Gastroesophageal sphincter (tissue), 4 donors: Measurements from ENCODE around the gene CHSY1. TPM values are rescaled to one million over a fixed set of nuclear protein-coding genes. Genes with fewer than 3 reads are reported as not detected.

ENCODE experiments used
- ATAC-seq: fragments of 150-250 bp; one replicate; pipeline ENCODE4 v1.9.1; 2016; ENCODE audit warnings: mild to moderate bottlenecking, moderate library complexity
- H3K27ac ChIP-seq, 4 donors: fragments of 200-600 bp; sonication (generic) in 3 of 4; 1 replicate in 3 of 4; 2 replicates in 1 of 4; pipeline ENCODE4 v1.5.1; 2016 to 2019
- H3K27me3 ChIP-seq: fragments of 200-600 bp; sonication (generic); one replicate; pipeline ENCODE4 v1.5.1; 2019
- H3K36me3 ChIP-seq, 2 donors: fragments of 200-600 bp; sonication (generic); one replicate each; pipeline ENCODE4 v1.5.1; 2019; ENCODE audit warnings: control low read depth in 1 of 2
- H3K4me1 ChIP-seq, 3 donors: fragments of 200-600 bp; sonication (generic); 1 replicate in 2 of 3; 2 replicates in 1 of 3; pipeline ENCODE4 v1.5.1; 2016 to 2019; ENCODE audit warnings: control low read depth in 2 of 3
- H3K4me3 ChIP-seq, 2 donors: fragments of 200-600 bp; sonication (generic); one replicate each; pipeline ENCODE4 v1.5.1; 2019; ENCODE audit warnings: mild to moderate bottlenecking in 1 of 2, moderate library complexity in 1 of 2
- H3K9me3 ChIP-seq, 3 donors: fragments of 200-600 bp; sonication (generic); one replicate each; pipeline ENCODE4 v1.5.1; 2017 to 2019; ENCODE audit warnings: control low read depth in 2 of 3
- EP300 ChIP-seq: sonication (generic); formaldehyde crosslinking; IDR thresholded peaks from one replicate; pipeline ENCODE4 v1.6.1; 2017; ENCODE audit warnings: antibody characterized with exemption, mild to moderate bottlenecking
- POLR2A ChIP-seq, 2 donors: fragments of 450-650 bp; IDR thresholded peaks; one replicate each; pipeline ENCODE4 v1.6.1; 2017; ENCODE audit warnings: antibody characterized with exemption in 2 of 2, mild to moderate bottlenecking in 2 of 2, moderate library complexity in 1 of 2
- POLR2AphosphoS5 ChIP-seq: sonication (generic); formaldehyde crosslinking; IDR thresholded peaks from one replicate; pipeline ENCODE4 v1.6.1; 2017; ENCODE audit warnings: antibody characterized with exemption
- WGBS, 2 donors: methylation state at CpG; one replicate each; pipeline ENCODE4 v1.1.5; 2018; ENCODE audit warnings: low coverage in 1 of 2; 5-methylcytosine and 5-hydroxymethylcytosine counted together
- total RNA-seq, 4 donors: library from RNA; depleted of rRNA; stranded (reverse); fragments of >200 nt; gene quantifications; one replicate each; pipeline ENCODE4 v1.1.0, GENCODE V29; 2016
- TF ChIP-seq, protein P1 (sequence below), 4 experiments: fragments of 200-600 bp in 2 of 4; fragments of 450-650 bp in 2 of 4; sonication (generic) in 1 of 4; IDR thresholded peaks; one replicate each; pipeline ENCODE4 v1.5.1; 2017 to 2019; ENCODE audit warnings: antibody characterized with exemption in 4 of 4, mild to moderate bottlenecking in 2 of 4, moderate library complexity in 2 of 4

CHSY1 gene
- total RNA-seq, 4 donors from 2014 or later: 13.8 to 30.6 (median 19.9) TPM

DNA sequence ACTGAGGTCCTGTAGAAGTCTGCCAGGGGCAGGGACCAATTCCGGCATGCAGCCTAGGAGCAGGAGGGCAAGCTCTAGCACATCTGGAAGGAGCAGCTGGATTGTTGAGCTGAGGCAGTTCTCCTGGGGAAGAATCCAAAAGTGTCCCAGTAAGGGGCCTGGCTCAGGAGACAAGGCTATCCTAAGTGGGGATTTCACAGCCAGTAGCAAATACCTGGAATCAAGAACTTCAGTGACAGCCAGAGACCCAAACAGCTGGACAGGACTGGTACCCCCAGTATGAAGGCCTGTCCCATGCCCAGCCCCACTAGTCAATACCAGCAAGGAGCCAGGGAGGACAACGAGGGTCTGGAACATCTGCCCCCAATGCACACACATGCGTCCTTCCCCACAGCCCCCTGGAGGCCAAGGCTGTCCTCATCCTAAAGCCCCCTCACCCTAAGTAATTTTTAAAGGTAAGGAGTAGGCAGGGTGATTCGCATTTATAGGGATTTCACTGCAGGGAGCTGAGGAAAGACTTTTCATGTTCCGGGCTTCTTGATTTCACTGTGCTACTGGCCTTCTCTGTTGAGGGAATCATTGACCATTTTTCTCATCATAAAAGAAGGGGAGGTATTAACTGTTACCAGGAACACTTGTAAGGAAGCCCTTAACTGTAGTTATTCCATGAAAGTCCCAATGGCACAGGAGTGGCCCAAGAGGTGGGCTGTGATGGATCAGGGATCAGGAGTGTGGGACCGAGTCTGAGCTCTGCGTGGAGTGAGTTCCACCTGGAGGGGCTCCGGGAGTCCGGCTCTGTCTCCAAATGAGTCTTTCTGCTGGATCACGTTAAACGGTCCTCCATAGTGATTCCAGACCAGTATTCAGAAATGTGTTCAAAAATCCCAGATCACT lies 2.6 kb upstream of the CHSY1 start:
- Histone ChIP-seq H3K27ac (no peak overlapping the region), H3K4me1 (peaks cover 0 to 32% (median 12%) of the 10 kb centered on the region in 3 donors), H3K4me3 (no peak overlapping the region), H3K36me3 (no peaks in the 10 kb centered on the region), H3K27me3 (no peaks in the 10 kb centered on the region), H3K9me3 (no peaks in the 10 kb centered on the region)
- WGBS, 2 donors: 73 to 78% methylated on average over 4 to 11 of the region's 11 CpGs
- ATAC-seq: no peak
- TF ChIP-seq POLR2A (IDR thresholded peaks at IDR 0.05) (no peak), EP300 (no peak), POLR2AphosphoS5 (no peak)
- TF ChIP-seq, protein P1, sequence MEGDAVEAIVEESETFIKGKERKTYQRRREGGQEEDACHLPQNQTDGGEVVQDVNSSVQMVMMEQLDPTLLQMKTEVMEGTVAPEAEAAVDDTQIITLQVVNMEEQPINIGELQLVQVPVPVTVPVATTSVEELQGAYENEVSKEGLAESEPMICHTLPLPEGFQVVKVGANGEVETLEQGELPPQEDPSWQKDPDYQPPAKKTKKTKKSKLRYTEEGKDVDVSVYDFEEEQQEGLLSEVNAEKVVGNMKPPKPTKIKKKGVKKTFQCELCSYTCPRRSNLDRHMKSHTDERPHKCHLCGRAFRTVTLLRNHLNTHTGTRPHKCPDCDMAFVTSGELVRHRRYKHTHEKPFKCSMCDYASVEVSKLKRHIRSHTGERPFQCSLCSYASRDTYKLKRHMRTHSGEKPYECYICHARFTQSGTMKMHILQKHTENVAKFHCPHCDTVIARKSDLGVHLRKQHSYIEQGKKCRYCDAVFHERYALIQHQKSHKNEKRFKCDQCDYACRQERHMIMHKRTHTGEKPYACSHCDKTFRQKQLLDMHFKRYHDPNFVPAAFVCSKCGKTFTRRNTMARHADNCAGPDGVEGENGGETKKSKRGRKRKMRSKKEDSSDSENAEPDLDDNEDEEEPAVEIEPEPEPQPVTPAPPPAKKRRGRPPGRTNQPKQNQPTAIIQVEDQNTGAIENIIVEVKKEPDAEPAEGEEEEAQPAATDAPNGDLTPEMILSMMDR (IDR thresholded peaks at IDR 0.05): no peak

DNA sequence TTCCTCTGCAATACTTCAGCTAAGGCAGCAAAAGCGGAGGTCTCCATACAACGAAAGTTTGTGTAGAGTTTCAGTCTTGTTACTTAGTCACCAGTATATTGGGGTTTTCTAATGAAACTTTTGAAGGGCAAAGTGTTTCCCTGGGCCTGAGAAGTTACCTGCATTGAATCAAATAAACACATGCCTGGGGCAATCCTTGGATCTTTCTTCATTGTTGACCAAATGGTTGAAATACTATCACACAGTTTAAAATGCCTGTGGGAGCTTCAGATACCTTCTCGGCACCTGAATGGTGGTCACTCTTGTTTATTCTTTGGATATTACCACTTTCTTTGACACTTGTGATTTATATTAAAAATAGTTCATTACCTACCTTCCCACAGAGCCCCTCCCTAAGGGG lies 988 bp upstream of the CHSY1 start:
- no peak for TF ChIP-seq EP300
- Histone ChIP-seq H3K36me3 (peaks cover 0 to 7% of the 10 kb centered on the region in 2 donors), H3K9me3 (no peaks in the 10 kb centered on the region), H3K27ac (peak overlapping the region; percentile 12 to 98 (median 94)), H3K27me3 (no peaks in the 10 kb centered on the region), H3K4me1 (peaks cover 0 to 42% (median 12%) of the 10 kb centered on the region in 3 donors), H3K4me3 (peak overlapping the region; percentile 43 to 85)
- WGBS, 2 donors: 23 to 39% methylated on average over 2 to 3 of the region's 3 CpGs
- no peak for ATAC-seq

DNA sequence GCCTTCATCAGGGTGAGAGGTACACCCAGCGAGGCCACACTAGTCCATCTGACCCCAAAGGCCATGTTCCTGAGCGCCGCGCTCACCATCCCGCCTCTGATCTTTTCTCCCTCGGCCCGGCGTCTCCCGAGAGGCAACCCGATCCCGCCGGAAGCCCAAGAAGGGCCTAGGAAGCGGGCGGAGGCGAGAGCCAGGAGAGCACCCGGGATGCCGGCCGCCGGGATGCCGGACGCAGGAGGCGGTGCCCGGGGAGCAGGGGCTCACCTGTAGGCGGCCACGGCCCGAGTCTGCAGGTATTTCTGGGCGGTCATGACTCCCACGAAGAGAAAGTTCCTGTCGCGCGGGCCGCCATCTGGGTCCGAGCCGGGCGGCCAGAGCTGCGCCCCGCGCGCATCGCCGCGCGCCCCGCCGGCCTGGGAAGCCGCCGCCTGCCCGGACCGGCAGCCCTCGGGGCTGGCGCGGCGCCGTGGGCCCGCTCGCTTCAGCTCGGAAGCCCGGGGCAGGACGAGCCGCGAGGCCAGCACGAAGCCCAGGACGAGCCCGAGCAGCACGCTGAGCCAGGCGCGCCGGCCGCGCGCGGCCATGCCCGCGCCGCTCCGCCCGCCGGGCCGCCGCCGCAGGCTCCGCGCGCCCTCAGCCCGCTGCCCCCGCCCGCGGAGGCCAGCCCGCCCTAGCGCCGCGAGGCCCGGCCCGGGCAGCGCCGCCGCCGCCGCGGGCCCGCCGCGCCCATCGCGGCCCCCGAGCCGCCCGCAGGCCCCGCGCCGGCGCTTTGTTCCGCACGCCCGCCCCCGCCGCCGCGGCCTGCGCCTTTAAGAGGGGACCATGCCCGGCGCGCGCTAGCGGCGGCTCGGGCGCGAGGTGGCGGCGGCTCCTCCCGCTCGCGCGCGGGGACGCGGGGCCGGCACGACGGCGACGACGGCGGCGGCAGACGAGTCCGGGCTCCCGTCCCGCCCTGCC lies 697 bp downstream of the CHSY1 start:
- peaks cover 0 to 59% (median 15%) of the 10 kb centered on the region in 3 donors for H3K4me1 ChIP-seq
- H3K27ac ChIP-seq: peak overlapping the region; percentile 73 to 98 (median 94)
- peaks cover 0 to 7% of the 10 kb centered on the region in 2 donors for H3K36me3 ChIP-seq
- H3K27me3 ChIP-seq: no peaks in the 10 kb centered on the region
- TF ChIP-seq POLR2AphosphoS5 (no peak), POLR2A (IDR thresholded peaks at IDR 0.05) (no peak), EP300 (no peak)
- TF ChIP-seq, protein P1 (IDR thresholded peaks at IDR 0.05): peak in 3 of 4 experiments; percentile 9 to 21 (median 14)
- H3K9me3 ChIP-seq: no peaks in the 10 kb centered on the region
- WGBS, 2 donors: 0% methylated on average over 1 of the region's 150 CpGs; no CpG with 5 or more reads in 1 of the 2 donors
- peak overlapping the region; percentile 85 to 98 for H3K4me3 ChIP-seq
- ATAC-seq: peak; percentile 66

DNA sequence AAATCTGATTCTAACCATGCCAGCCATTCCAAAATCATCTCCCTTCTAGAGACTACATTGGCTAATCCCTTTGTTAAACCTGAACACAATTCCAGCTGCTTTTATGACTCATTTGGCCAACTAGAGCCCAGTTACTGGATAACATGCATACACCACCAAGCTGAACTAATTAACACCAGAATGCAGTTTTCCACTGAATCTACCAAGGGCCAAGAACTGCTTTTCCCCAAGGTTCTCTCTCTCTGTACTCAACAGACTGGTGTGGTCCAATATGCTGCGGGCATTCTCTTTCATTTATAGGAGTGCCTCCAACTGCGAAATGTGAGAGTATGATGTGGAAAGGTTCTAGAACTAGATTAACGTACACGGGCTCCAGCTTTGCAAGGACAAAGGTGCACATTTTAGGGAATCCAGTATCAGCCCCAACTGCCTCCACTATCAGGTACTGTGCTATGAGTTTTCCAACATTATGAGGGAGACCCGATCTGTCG lies 1.5 kb downstream of the CHSY1 start:
- ATAC-seq: no peak
- H3K4me3 ChIP-seq: peak overlapping the region; percentile 85 to 98
- no peaks in the 10 kb centered on the region for H3K27me3 ChIP-seq
- peak overlapping the region; percentile 73 to 98 (median 92) for H3K27ac ChIP-seq
- TF ChIP-seq POLR2AphosphoS5 (peak; percentile 38), EP300 (no peak), POLR2A (IDR thresholded peaks at IDR 0.05) (no peak)
- TF ChIP-seq, protein P1 (IDR thresholded peaks at IDR 0.05): peak in 1 of 4 experiments; percentile 19
- peaks cover 0 to 7% of the 10 kb centered on the region in 2 donors for H3K36me3 ChIP-seq
- H3K9me3 ChIP-seq: no peaks in the 10 kb centered on the region
- WGBS, 2 donors: 10 to 11% methylated on average over 4 to 5 of the region's 6 CpGs
- H3K4me1 ChIP-seq: peaks cover 0 to 66% (median 15%) of the 10 kb centered on the region in 3 donors

DNA sequence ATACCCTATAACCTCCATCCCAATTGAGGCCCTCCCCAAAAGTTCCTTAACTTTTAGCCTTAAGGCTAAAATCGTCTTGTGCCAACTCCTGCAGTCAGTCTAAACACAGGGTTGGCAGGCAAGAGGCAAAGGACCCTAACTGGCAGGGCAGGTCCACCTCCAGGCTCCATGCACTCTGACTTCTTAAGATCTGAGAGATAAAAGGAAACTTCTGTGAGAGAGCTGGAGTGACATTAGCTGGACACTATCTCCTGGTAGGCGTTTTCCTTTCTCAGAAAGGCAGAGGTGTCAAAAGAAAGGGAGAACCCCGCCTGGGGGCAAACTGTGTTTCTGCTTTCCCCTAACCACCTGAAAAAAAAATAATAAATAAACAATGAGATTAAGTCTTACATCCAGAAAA lies 3.6 kb downstream of the CHSY1 start:
- 38% methylated on average over 1 of the region's 3 CpGs; no CpG with 5 or more reads in 1 of the 2 donors for WGBS, 2 donors
- no peak for TF ChIP-seq POLR2AphosphoS5
- TF ChIP-seq POLR2A (IDR thresholded peaks at IDR 0.05): no peak
- TF ChIP-seq EP300: no peak
- TF ChIP-seq, protein P1 (IDR thresholded peaks at IDR 0.05): no peak
- H3K27ac ChIP-seq: peak overlapping the region in 1 of 4 donors; percentile 41

More for the DNA sequence above, 3.6 kb downstream of the CHSY1 start:
- H3K4me1 ChIP-seq: peaks cover 0 to 87% (median 26%) of the 10 kb centered on the region in 3 donors
- no peak overlapping the region for H3K4me3 ChIP-seq
- peaks cover 0 to 7% of the 10 kb centered on the region in 2 donors for H3K36me3 ChIP-seq
- no peaks in the 10 kb centered on the region for H3K9me3 ChIP-seq
- H3K27me3 ChIP-seq: no peaks in the 10 kb centered on the region
- ATAC-seq: no peak
